IMR-90 (cell line): ENCODE data around the gene LDLRAD4. TPM values are rescaled to one million over a fixed set of nuclear protein-coding genes. Genes with fewer than 3 reads are reported as not detected.

Experiments
- ATAC-seq: fragments of 200-7000 bp; cut with Tn5 transposase; 2 replicates; pipeline ENCODE4 v1.9.1; 2020; ENCODE audit warnings: low read depth, mild to moderate bottlenecking, moderate library complexity
- BruUV-seq: library from RNA; stranded (reverse); fragments of 400-500 nt; replicated peaks from 2 replicates; lab custom pipeline; 2021; lab: Mats Ljungman, UMichigan
- CTCF ChIA-PET: fragments of 300-600 bp; formaldehyde crosslinking; extraction: SDS; loops from one replicate; lab custom pipeline; 2021; ENCODE audit warnings: antibody characterized with exemption; lab: Yijun Ruan, JAX
- POLR2A ChIA-PET: fragments of 300-600 bp; sonication (Branson Sonifier 250); formaldehyde crosslinking; loops from one replicate; lab custom pipeline; 2022; ENCODE audit warnings: antibody characterized with exemption; ENCODE audit not compliant: unreplicated experiment; lab: Charles Lee
- DNase-seq: peaks from one replicate; pipeline ENCODE4 v3.0.0; 2013
- H2AFZ ChIP-seq: replicated peaks from 2 replicates; pipeline ENCODE3; 2013; ENCODE audit warnings: low read length, mild to moderate bottlenecking; ENCODE audit not compliant: poor library complexity
- H2AK5ac ChIP-seq: 2 replicates; pipeline ENCODE4 v1.6.1; 2013; ENCODE audit warnings: low read depth, low read length, inconsistent platforms
- H2AK9ac ChIP-seq: replicated peaks from 2 replicates; pipeline ENCODE3; 2013; ENCODE audit warnings: mild to moderate bottlenecking, low read depth, low read length, moderate library complexity; ENCODE audit not compliant: poor library complexity
- H2BK120ac ChIP-seq: 2 replicates; pipeline ENCODE4 v1.6.1; 2013; ENCODE audit warnings: low read depth, low read length, inconsistent platforms
- H2BK15ac ChIP-seq: 3 replicates; pipeline ENCODE4 v1.6.1; 2013; ENCODE audit warnings: low read depth, low read length, inconsistent platforms
- H2BK20ac ChIP-seq: 2 replicates; pipeline ENCODE4 v1.6.1; 2013; ENCODE audit warnings: low read depth, mild to moderate bottlenecking, inconsistent platforms, low read length, moderate library complexity
- H2BK5ac ChIP-seq: 2 replicates; pipeline ENCODE4 v1.6.1; 2013; ENCODE audit warnings: mild to moderate bottlenecking, low read depth, low read length, inconsistent platforms; ENCODE audit not compliant: poor library complexity, severe bottlenecking
- H3K14ac ChIP-seq: replicated peaks from 2 replicates; pipeline ENCODE4 v1.6.1; 2013; ENCODE audit warnings: low read depth, low read length, inconsistent platforms
- H3K18ac ChIP-seq: 2 replicates; pipeline ENCODE4 v1.6.1; 2013; ENCODE audit warnings: low read depth, low read length, control low read depth
- H3K23ac ChIP-seq: 2 replicates; pipeline ENCODE4 v1.6.1; 2013; ENCODE audit warnings: low read depth, low read length, inconsistent platforms
- H3K27ac ChIP-seq: 2 replicates; pipeline ENCODE4 v1.5.1; 2013; ENCODE audit warnings: mild to moderate bottlenecking, control low read depth, low read length; ENCODE audit not compliant: insufficient read depth
- H3K27me3 ChIP-seq: 2 replicates; pipeline ENCODE4 v1.6.1; 2013; ENCODE audit warnings: low read length; ENCODE audit not compliant: control insufficient read depth, insufficient read depth
- H3K36me3 ChIP-seq: 2 replicates; pipeline ENCODE4 v1.6.1; 2013; ENCODE audit warnings: low read length, mixed read lengths; ENCODE audit not compliant: control insufficient read depth, insufficient read depth
- H3K4ac ChIP-seq: 2 replicates; pipeline ENCODE4 v1.6.1; 2013; ENCODE audit warnings: low read depth, low read length, inconsistent platforms
- H3K4me1 ChIP-seq: 2 replicates; pipeline ENCODE4 v1.6.1; 2013; ENCODE audit warnings: low read length, mixed read lengths; ENCODE audit not compliant: control insufficient read depth, insufficient read depth
- H3K4me2 ChIP-seq: 2 replicates; pipeline ENCODE4 v1.6.1; 2013; ENCODE audit warnings: low read depth, mild to moderate bottlenecking, control low read depth, low read length, moderate library complexity
- H3K4me3 ChIP-seq: 2 replicates; pipeline ENCODE4 v1.5.1; 2013; ENCODE audit warnings: low read depth, mild to moderate bottlenecking, control low read depth, low read length, moderate library complexity; ENCODE audit not compliant: insufficient read depth
- H3K56ac ChIP-seq: 2 replicates; pipeline ENCODE4 v1.6.1; 2013; ENCODE audit warnings: low read length, inconsistent platforms; ENCODE audit not compliant: insufficient read depth; ENCODE audit errors: extremely low read depth
- H3K79me1 ChIP-seq, 2 experiments: 2 replicates each; pipeline ENCODE4 v1.6.1; 2013; ENCODE audit warnings: low read length in 2 of 2, inconsistent platforms in 1 of 2, low read depth in 1 of 2
- H3K9ac ChIP-seq: 2 replicates; pipeline ENCODE4 v1.6.1; 2013; ENCODE audit warnings: low read depth, low read length, control low read depth
- H3K9me1 ChIP-seq: 2 replicates; pipeline ENCODE4 v1.6.1; 2013; ENCODE audit warnings: low read length, inconsistent platforms; ENCODE audit not compliant: insufficient read depth
- H3K9me3 ChIP-seq: 2 replicates; pipeline ENCODE4 v1.6.1; 2013; ENCODE audit warnings: low read length; ENCODE audit not compliant: control insufficient read depth, insufficient read depth
- H4K20me1 ChIP-seq: 2 replicates; pipeline ENCODE4 v1.6.1; 2013; ENCODE audit warnings: low read length, inconsistent platforms; ENCODE audit not compliant: insufficient read depth
- H4K5ac ChIP-seq: 2 replicates; pipeline ENCODE4 v1.6.1; 2013; ENCODE audit warnings: mild to moderate bottlenecking, low read depth, low read length, control low read depth
- H4K8ac ChIP-seq, 2 experiments: 2 replicates each; pipeline ENCODE4 v1.6.1; 2013; ENCODE audit warnings: low read depth in 2 of 2, low read length in 2 of 2, control low read depth in 1 of 2, inconsistent platforms in 1 of 2
- H4K91ac ChIP-seq: 2 replicates; pipeline ENCODE4 v1.6.1; 2013; ENCODE audit warnings: low read depth, low read length, inconsistent platforms; ENCODE audit not compliant: insufficient read depth
- BHLHE40 ChIP-seq: fragments of 150-350 bp; IDR thresholded peaks from 2 replicates; pipeline ENCODE4 v1.6.1; 2016; ENCODE audit warnings: mild to moderate bottlenecking, low read depth, low read length
- CEBPB ChIP-seq: IDR thresholded peaks from 2 replicates; pipeline ENCODE4 v1.6.1; 2012; ENCODE audit warnings: low read depth, low read length, improper control_type of control experiment
- CHD1 ChIP-seq: IDR thresholded peaks from 2 replicates; pipeline ENCODE4 v1.6.1; 2012; ENCODE audit warnings: low read depth, low read length, improper control_type of control experiment
- CTCF ChIP-seq: conservative IDR thresholded peaks from 2 replicates; pipeline ENCODE4 v1.5.1; 2012; ENCODE audit warnings: mild to moderate bottlenecking, low read depth, low read length, improper control_type of control experiment
- ELK1 ChIP-seq: fragments of 150-350 bp; IDR thresholded peaks from 2 replicates; pipeline ENCODE4 v1.6.1; 2016; ENCODE audit warnings: low read depth, mild to moderate bottlenecking, low read length, moderate library complexity, borderline replicate concordance
- FOS ChIP-seq: fragments of 150-350 bp; IDR thresholded peaks from 2 replicates; pipeline ENCODE4 v1.6.1; 2016; ENCODE audit warnings: low read depth, low read length
- MAFK ChIP-seq: IDR thresholded peaks from 2 replicates; pipeline ENCODE4 v1.6.1; 2012; ENCODE audit warnings: low read depth, low read length, improper control_type of control experiment
- MAZ ChIP-seq: IDR thresholded peaks from 2 replicates; pipeline ENCODE4 v1.6.1; 2012; ENCODE audit warnings: low read depth, mild to moderate bottlenecking, low read length, improper control_type of control experiment, moderate library complexity, borderline replicate concordance
- NFE2L2 ChIP-seq: fragments of 150-350 bp; IDR thresholded peaks from 2 replicates; pipeline ENCODE4 v1.6.1; 2016; ENCODE audit warnings: low read depth, mild to moderate bottlenecking, low read length
- POLR2A ChIP-seq: IDR thresholded peaks from 2 replicates; pipeline ENCODE4 v1.6.1; 2012; ENCODE audit warnings: mild to moderate bottlenecking, low read depth, low read length
- RCOR1 ChIP-seq: IDR thresholded peaks from 2 replicates; pipeline ENCODE4 v1.6.1; 2012; ENCODE audit warnings: mild to moderate bottlenecking, low read length, improper control_type of control experiment; ENCODE audit not compliant: insufficient replicate concordance
- RFX5 ChIP-seq: IDR thresholded peaks from 2 replicates; pipeline ENCODE4 v1.8.0; 2012; ENCODE audit warnings: low read depth, mild to moderate bottlenecking, low read length, moderate library complexity
- SMC3 ChIP-seq: fragments of 150-350 bp; IDR thresholded peaks from 2 replicates; pipeline ENCODE4 v1.6.1; 2016; ENCODE audit warnings: low read depth, mild to moderate bottlenecking, antibody characterized with exemption, low read length, moderate library complexity
- USF2 ChIP-seq: fragments of 150-350 bp; IDR thresholded peaks from 2 replicates; pipeline ENCODE4 v1.6.1; 2017; ENCODE audit warnings: mild to moderate bottlenecking, antibody characterized with exemption, low read length, low read depth
- WGBS, 2 experiments: methylation state at CpG; one replicate each; pipeline versions ENCODE4 v1.1.5 to v1.1.7; 2013; ENCODE audit warnings: missing lambda C conversion rate in 2 of 2; ENCODE audit not compliant: insufficient read length in 1 of 2; ENCODE audit errors: extremely low coverage in 2 of 2; 5-methylcytosine and 5-hydroxymethylcytosine counted together
- dilution Hi-C: fragments of 300-500 bp; cut with HindIII; formaldehyde crosslinking; loops from one replicate; pipeline ENCODE4 v1.14.3; 2018; ENCODE audit warnings: low sequenced_read_pairs; ENCODE audit not compliant: unreplicated experiment
- in situ Hi-C: fragments of 300-500 bp; cut with MboI; formaldehyde crosslinking; loops from 3 replicates; pipeline ENCODE4 v1.14.3; 2019; ENCODE audit warnings: low sequenced_read_pairs, inconsistent platforms, mixed read lengths
- intact Hi-C: fragments of 100-400 bp; cut with micrococcal nuclease; formaldehyde crosslinking; loops from 2 replicates; pipeline ENCODE4 v1.10.0; 2022
- polyA plus RNA-seq, 3 experiments: library from polyadenylated mRNA; depleted of rRNA; stranded (reverse); fragments of >200 nt; gene quantifications; 2 replicates each; pipeline ENCODE4 v1.2.3, GENCODE V29; 2012; ENCODE audit warnings: low replicate concordance in 1 of 3
- total RNA-seq: library from RNA; depleted of rRNA; stranded (reverse); fragments of >200 nt; gene quantifications from 2 replicates; pipeline ENCODE4 v1.2.3, GENCODE V29; 2012

The LDLRAD4 gene
- total and polyA plus RNA-seq, 2 of the 4 experiments (the other 2 are of a cell fraction): not detected

- ATAC-seq (no peak), DNase-seq (no peak)
- Histone ChIP-seq H3K79me1 (no peaks in the 10 kb centered on the region), H2AK9ac (no peak overlapping the region), H3K36me3 (no peaks in the 10 kb centered on the region), H3K4me3 (no peak overlapping the region), H3K27me3 (no peaks in the 10 kb centered on the region; the same call in 1 of the 2 replicates), H4K20me1 (no peaks in the 10 kb centered on the region), H3K9ac (no peak overlapping the region), H3K27ac (no peak overlapping the region), H3K9me1 (no peaks in the 10 kb centered on the region), H4K8ac (no peak overlapping the region), H2BK120ac (no peak overlapping the region), H2AK5ac (no peak overlapping the region), H3K56ac (no peak overlapping the region), H4K91ac (no peak overlapping the region), H2BK15ac (no peak overlapping the region), H3K9me3 (no peaks in the 10 kb centered on the region), H3K4me2 (no peak overlapping the region), H2BK5ac (no peak overlapping the region), H3K4me1 (no peaks in the 10 kb centered on the region), H4K5ac (no peak overlapping the region), H3K23ac (no peak overlapping the region), H3K18ac (no peak overlapping the region), H3K4ac (no peak overlapping the region), H2BK20ac (no peak overlapping the region), H3K14ac (no peak overlapping the region), H2AFZ (no peak overlapping the region)
- 88% methylated on average over 4 of the region's 10 CpGs; no CpG with 5 or more reads in 1 of the 2 experiments for WGBS, 2 experiments
- BruUV-seq: no TSS peak
- ChIA-PET CTCF (interaction anchor here (0.6 kb wide), 1 partner anchor 18 kb away, joined by 3 read pairs; no protein-coding TSS in a partner anchor), POLR2A (no interaction called here)
- TF ChIP-seq POLR2A (no peak), SMC3 (no peak), ELK1 (no peak), CEBPB (no peak), CHD1 (no peak), USF2 (no peak), CTCF (no peak), RFX5 (no peak), NFE2L2 (no peak), FOS (no peak), RCOR1 (no peak), MAFK (no peak), MAZ (no peak), BHLHE40 (no peak)
- in situ Hi-C loops (no loop called here), intact Hi-C loops (no loop called here), dilution Hi-C loops (no loop called here)
Observed at GRCh38 chr18:13298262-13298661, 79.7 kb downstream of the LDLRAD4 start.
